ENCODE results near the gene DLGAP1. TPM values are rescaled to one million over a fixed set of nuclear protein-coding genes. Genes with fewer than 3 reads are reported as not detected.

The DLGAP1 gene
- total RNA-seq, 4 donors from 2014 or later: 0.13 to 6.2 (median 0.53) TPM

DNA sequence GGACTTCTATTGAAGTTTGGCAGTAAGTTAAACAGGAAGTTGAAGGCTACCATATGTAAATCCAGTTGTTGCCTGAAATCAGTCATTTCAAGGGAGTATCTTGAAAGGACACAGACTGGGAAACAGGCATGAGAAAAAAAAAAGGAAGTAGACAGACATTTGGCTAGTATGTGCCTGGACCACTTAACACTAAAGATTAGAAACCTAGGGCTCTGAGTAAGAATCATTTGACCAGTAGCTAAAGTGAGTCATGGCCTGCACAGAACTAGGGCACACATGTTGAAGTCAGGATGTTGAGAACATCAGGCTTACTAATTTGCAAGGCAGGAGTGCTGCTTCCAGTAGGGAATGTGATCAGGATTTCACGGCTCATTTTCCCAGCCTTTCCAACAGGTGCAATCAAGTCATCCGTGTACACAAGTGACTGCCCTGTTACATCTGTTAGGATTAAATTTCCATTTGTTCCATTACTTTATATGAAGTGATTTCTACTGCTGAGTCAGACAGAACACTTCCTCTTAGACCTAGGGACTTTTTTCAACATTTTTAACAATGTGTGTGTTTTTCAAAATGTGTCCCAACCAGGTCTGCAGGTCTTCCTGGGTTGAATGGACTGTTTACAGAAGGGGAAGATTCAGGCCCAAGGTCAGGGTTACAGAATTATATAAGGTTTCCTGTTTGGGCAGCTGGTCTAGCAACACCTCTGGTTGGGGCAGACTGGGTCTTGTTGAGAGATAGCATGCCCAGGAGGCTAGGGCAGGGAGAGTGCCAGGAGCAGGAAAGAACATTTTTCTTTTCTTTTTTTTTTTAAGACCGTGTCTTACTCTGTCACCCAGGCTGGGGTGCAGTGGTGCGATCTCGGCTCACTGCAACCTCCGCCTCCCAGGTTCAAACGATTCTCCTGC is 859.5 kb downstream of the DLGAP1 start:
- Histone ChIP-seq H3K4me3 (peak overlapping the region; percentile 56 to 60 (median 58)), H3K9me3 (no peaks in the 10 kb centered on the region), H3K27me3 (no peaks in the 10 kb centered on the region), H3K36me3 (no peaks in the 10 kb centered on the region), H3K27ac (peak overlapping the region; percentile 86 to 95 (median 91)), H3K4me1 (peaks cover 35 to 44% of the 10 kb centered on the region in 2 donors)
- in situ Hi-C loops (cut with MboI; ENCODE audit: low sequenced_read_pairs in 4 of 4): loop anchor here (5.0 to 10.0 kb wide), 4 partner anchors 72 to 311 kb away; partner anchors contain the start of gene TGIF1 (in 3 of the 4)
- intact Hi-C loops (cut with DNase I; ENCODE audit: low total_unique reads): loop anchor here (2.0 to 5.0 kb wide), 5 partner anchors 27 to 333 kb away; partner anchors contain the start of gene MYL12B
- peak; percentile 81 to 87 for ATAC-seq
- peak; percentile 61 to 70 for TF ChIP-seq POLR2A (IDR thresholded peaks at IDR 0.05)
- TF ChIP-seq, protein P1, sequence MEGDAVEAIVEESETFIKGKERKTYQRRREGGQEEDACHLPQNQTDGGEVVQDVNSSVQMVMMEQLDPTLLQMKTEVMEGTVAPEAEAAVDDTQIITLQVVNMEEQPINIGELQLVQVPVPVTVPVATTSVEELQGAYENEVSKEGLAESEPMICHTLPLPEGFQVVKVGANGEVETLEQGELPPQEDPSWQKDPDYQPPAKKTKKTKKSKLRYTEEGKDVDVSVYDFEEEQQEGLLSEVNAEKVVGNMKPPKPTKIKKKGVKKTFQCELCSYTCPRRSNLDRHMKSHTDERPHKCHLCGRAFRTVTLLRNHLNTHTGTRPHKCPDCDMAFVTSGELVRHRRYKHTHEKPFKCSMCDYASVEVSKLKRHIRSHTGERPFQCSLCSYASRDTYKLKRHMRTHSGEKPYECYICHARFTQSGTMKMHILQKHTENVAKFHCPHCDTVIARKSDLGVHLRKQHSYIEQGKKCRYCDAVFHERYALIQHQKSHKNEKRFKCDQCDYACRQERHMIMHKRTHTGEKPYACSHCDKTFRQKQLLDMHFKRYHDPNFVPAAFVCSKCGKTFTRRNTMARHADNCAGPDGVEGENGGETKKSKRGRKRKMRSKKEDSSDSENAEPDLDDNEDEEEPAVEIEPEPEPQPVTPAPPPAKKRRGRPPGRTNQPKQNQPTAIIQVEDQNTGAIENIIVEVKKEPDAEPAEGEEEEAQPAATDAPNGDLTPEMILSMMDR (IDR thresholded peaks at IDR 0.05 in 4 of 5, conservative IDR thresholded peaks at IDR 0.05 in 1 of 5): no peak
- peak; percentile 74 to 77 for DNase-seq

DNA sequence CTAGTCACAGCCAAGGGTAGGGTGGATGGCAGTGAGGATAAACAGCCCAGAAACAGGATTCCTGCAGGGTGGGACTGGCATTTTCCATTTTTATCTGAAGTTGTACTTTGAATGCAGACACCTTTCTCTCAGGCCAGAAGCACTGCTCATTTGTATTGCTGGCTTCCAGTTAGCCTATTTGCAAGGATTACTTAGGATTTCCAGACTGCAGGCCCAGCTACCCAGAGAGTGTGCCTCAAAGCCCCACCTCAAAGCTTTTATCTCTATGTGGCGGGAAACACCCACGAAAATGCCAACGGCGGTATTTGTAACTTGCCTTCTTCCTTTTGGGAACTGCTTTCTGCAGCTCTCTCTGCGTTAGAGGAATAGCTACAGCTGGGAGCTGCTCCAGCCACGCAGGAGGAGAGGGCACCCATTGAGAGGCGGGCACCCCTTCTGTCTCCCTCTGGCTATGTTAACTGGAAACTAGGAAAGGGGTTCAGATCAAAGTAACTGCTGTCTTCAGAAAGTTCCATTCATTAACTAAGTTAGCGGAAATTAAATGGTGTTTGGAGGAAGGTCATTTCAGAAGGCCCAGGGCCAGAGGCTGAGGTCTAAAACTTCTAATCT is 860.2 kb downstream of the DLGAP1 start:
- H3K36me3 ChIP-seq: no peaks in the 10 kb centered on the region
- no peak for ATAC-seq
- TF ChIP-seq POLR2A (IDR thresholded peaks at IDR 0.05): no peak
- TF ChIP-seq, protein P1 (IDR thresholded peaks at IDR 0.05 in 4 of 5, conservative IDR thresholded peaks at IDR 0.05 in 1 of 5): no peak
- H3K9me3 ChIP-seq: no peaks in the 10 kb centered on the region
- intact Hi-C loops (cut with DNase I; ENCODE audit: low total_unique reads) (loop anchor here (1.0 to 5.0 kb wide), 7 partner anchors 28 to 333 kb away; partner anchors contain the start of gene MYL12B), in situ Hi-C loops (cut with MboI; ENCODE audit: low sequenced_read_pairs in 4 of 4) (loop anchor here (5.0 to 10.0 kb wide), 5 partner anchors 72 to 310 kb away; partner anchors contain the start of gene TGIF1 (in 3 of the 4))
- no peak for DNase-seq
- peak overlapping the region; percentile 56 to 60 (median 58) for H3K4me3 ChIP-seq
- H3K4me1 ChIP-seq: peaks cover 35 to 44% of the 10 kb centered on the region in 2 donors
- peak overlapping the region; percentile 86 to 95 (median 91) for H3K27ac ChIP-seq
- H3K27me3 ChIP-seq: no peaks in the 10 kb centered on the region

DNA sequence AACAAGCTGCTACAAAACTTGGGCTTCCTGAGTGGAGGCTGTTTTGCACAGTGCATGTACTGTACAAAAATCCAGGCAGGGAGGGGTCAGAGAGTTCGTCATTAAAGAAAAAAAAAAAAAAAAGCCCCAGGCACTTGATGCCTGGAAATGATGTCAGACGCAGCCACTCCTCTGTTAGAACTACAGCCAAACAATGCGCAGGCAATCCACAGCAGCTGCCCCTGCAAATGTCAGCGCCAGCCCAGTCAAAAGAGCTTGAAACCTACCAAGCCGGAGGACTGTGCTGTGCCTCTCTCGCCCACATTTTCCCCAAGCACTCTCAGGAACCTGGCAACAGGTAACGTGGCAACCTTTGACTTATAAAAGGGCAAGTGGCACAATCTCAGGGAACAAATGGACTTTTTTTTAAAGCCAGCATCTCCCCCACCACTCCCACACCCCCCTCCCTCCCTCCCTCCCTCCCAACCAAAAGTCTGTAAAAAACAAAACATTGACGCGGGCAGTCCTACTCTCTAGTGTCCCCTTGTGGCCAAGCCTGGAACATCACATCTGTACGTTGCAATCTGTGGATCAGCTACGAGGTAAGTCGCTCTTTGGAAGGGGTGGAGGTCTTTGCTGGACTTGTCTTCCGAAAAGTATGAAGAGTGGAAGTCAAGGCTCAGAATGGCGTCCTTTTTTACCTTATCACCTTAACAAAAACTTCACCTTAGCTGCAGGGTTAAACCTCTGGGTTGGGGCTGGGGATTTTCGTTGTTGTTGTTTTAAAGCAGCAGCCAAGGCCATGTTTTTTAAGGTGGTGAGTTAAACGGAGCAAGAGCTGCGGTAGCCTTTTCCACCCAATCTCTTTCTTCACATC is 861.0 kb downstream of the DLGAP1 start:
- in situ Hi-C loops (cut with MboI; ENCODE audit: low sequenced_read_pairs in 4 of 4) (loop anchor here in 3 of 4 donors (5.0 to 10.0 kb wide), 4 partner anchors 73 to 309 kb away; no protein-coding TSS in a partner anchor), intact Hi-C loops (cut with DNase I; ENCODE audit: low total_unique reads) (loop anchor here (1.0 to 2.0 kb wide), 6 partner anchors 29 to 313 kb away; no protein-coding TSS in a partner anchor)
- H3K4me1 ChIP-seq: peaks cover 35 to 44% of the 10 kb centered on the region in 2 donors
- H3K36me3 ChIP-seq: no peaks in the 10 kb centered on the region
- peak overlapping the region; percentile 86 to 95 (median 91) for H3K27ac ChIP-seq
- DNase-seq: peak; percentile 77 to 79
- TF ChIP-seq, protein P1 (IDR thresholded peaks at IDR 0.05 in 4 of 5, conservative IDR thresholded peaks at IDR 0.05 in 1 of 5): peak; percentile 61 to 94 (median 85)
- peak; percentile 50 to 65 for TF ChIP-seq POLR2A (IDR thresholded peaks at IDR 0.05)
- peak; percentile 67 to 72 for ATAC-seq
- no peaks in the 10 kb centered on the region for H3K27me3 ChIP-seq
- H3K4me3 ChIP-seq: peak overlapping the region; percentile 56 to 60 (median 58)
- no peaks in the 10 kb centered on the region for H3K9me3 ChIP-seq

DNA sequence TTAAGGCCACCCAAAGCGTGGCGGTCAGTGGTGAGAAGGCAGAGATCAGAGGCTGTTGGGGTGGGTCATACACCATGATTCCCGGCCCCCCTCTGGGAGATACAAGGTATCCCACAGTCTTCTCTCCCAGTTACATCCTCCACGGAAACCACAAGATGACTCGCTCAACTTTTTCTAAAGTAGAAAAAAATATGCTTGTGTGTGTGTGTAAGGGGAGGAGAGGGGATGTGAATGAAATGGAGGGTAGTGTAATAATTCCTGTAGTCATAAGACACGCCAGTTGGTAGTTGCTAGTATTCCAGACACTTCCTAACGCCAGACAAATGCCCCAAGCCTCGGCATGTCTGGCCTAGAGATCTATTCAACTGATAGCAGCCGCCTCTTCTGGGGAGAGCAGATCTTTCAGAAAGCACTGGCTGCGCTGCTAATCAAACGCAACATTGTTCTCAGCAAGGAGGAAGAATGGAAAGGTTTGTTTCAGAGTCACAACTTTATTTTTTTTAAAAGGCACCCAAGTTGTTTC is 861.7 kb downstream of the DLGAP1 start:
- peak overlapping the region; percentile 56 to 60 (median 58) for H3K4me3 ChIP-seq
- no peak for DNase-seq
- H3K4me1 ChIP-seq: peaks cover 35 to 44% of the 10 kb centered on the region in 2 donors
- peak overlapping the region; percentile 86 to 95 (median 91) for H3K27ac ChIP-seq
- TF ChIP-seq, protein P1 (IDR thresholded peaks at IDR 0.05 in 4 of 5, conservative IDR thresholded peaks at IDR 0.05 in 1 of 5): no peak
- TF ChIP-seq POLR2A (IDR thresholded peaks at IDR 0.05): no peak
- H3K9me3 ChIP-seq: no peaks in the 10 kb centered on the region
- no peaks in the 10 kb centered on the region for H3K36me3 ChIP-seq
- in situ Hi-C loops (cut with MboI; ENCODE audit: low sequenced_read_pairs in 4 of 4) (loop anchor here in 3 of 4 donors (5.0 to 10.0 kb wide), 4 partner anchors 74 to 309 kb away; no protein-coding TSS in a partner anchor), intact Hi-C loops (cut with DNase I; ENCODE audit: low total_unique reads) (no loop called here)
- H3K27me3 ChIP-seq: no peaks in the 10 kb centered on the region
- no peak for ATAC-seq
